ENCODE data around the gene GKN1.

Gene GKN1

DNA sequence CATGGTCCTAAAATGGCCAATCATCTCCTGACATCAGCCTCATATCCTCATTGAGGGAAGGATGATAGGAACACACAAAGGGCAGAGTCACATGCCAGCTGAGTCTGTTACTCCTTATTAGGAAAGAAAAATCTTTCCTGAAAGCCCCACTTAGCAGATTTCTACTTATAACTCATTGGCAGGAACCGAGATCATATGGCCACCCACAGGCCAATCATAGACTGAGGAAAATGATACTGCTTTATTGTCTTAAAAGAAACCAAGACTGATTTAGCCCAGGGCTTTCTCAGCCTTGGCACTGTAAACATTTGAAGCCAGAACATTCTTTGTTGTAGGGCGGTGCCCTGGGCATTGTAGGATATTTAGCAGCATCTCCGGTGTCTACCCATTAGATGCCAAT lies 40.4 kb upstream of the GKN1 start:
- TF ChIP-seq, protein P1, sequence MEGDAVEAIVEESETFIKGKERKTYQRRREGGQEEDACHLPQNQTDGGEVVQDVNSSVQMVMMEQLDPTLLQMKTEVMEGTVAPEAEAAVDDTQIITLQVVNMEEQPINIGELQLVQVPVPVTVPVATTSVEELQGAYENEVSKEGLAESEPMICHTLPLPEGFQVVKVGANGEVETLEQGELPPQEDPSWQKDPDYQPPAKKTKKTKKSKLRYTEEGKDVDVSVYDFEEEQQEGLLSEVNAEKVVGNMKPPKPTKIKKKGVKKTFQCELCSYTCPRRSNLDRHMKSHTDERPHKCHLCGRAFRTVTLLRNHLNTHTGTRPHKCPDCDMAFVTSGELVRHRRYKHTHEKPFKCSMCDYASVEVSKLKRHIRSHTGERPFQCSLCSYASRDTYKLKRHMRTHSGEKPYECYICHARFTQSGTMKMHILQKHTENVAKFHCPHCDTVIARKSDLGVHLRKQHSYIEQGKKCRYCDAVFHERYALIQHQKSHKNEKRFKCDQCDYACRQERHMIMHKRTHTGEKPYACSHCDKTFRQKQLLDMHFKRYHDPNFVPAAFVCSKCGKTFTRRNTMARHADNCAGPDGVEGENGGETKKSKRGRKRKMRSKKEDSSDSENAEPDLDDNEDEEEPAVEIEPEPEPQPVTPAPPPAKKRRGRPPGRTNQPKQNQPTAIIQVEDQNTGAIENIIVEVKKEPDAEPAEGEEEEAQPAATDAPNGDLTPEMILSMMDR (IDR thresholded peaks at IDR 0.05; ENCODE audit: low read depth, low read length, missing control alignments): no peak
- H3K4me3 ChIP-seq (ENCODE audit: low read depth, low read length): no peak overlapping the region
- in situ Hi-C loops (cut with HindIII; ENCODE audit: low sequenced_read_pairs): no loop called here
- DNase-seq (ENCODE audit: low read depth): no peak

DNA sequence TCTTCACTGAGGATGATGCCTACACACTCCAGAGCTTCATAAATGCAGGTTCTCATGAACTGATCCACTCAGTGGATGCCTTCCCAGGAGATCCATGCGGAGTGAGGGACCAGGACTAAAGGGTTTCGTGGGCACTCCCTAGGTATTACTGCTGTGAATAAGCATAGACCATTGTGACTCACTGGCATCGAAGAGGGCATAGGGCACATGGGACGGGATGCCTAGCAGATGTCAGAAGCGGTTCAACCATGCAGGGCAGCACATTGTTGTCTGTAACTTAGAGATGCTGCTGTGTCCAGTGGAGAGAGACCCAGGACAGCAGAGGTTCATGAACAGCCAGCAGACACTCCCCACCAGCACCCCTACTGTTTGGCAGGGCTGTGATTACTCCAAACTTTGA lies 39.0 kb upstream of the GKN1 start:
- DNase-seq (ENCODE audit: low read depth): no peak
- no peak overlapping the region for H3K4me3 ChIP-seq (ENCODE audit: low read depth, low read length)
- TF ChIP-seq, protein P1 (IDR thresholded peaks at IDR 0.05; ENCODE audit: low read depth, low read length, missing control alignments): no peak
- in situ Hi-C loops (cut with HindIII; ENCODE audit: low sequenced_read_pairs): no loop called here

DNA sequence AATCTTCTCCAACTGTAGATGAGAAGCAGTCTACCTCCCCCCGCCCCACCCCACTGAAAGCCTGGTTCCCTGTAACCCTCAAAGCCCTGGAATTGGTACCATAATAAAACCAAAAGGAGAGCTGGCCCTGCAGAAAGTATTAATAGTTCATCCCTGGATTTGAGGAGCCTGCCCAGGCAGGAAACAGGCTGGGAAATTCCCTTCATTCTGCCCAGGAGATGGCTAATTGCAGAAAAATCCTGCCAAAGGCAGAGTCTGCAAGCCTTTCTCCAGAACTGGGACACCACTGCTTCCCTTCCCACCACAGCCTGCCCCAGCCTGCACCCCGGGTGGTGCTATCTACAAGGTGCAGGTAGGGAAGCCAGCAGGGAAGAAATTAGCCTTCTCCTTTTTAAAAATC lies 38.0 kb upstream of the GKN1 start:
- in situ Hi-C loops (cut with HindIII; ENCODE audit: low sequenced_read_pairs): no loop called here
- no peak for DNase-seq (ENCODE audit: low read depth)
- TF ChIP-seq, protein P1 (IDR thresholded peaks at IDR 0.05; ENCODE audit: low read depth, low read length, missing control alignments): no peak
- H3K4me3 ChIP-seq (ENCODE audit: low read depth, low read length): no peak overlapping the region

DNA sequence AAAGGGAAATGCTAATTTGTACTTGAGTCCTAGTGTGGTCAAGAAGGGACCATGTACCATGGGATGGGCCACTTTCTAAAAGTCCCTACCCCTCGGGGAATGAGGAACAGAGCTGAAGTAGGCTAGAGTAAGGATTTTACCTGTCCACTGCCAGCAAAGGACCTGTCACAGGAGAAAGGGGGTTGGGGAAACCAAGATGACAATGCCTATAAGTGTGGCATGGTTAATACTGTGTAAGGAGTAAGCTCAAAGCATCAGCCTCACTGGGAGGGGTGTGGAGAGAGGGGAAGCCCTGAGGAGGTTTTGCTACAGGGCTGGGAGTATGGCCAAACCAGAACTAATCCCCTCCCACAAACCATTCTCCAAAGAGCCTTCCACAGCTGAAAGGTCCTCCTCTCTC lies 37.5 kb upstream of the GKN1 start:
- DNase-seq (ENCODE audit: low read depth): no peak
- TF ChIP-seq, protein P1 (IDR thresholded peaks at IDR 0.05; ENCODE audit: low read depth, low read length, missing control alignments): no peak
- H3K4me3 ChIP-seq (ENCODE audit: low read depth, low read length): no peak overlapping the region
- in situ Hi-C loops (cut with HindIII; ENCODE audit: low sequenced_read_pairs): no loop called here

DNA sequence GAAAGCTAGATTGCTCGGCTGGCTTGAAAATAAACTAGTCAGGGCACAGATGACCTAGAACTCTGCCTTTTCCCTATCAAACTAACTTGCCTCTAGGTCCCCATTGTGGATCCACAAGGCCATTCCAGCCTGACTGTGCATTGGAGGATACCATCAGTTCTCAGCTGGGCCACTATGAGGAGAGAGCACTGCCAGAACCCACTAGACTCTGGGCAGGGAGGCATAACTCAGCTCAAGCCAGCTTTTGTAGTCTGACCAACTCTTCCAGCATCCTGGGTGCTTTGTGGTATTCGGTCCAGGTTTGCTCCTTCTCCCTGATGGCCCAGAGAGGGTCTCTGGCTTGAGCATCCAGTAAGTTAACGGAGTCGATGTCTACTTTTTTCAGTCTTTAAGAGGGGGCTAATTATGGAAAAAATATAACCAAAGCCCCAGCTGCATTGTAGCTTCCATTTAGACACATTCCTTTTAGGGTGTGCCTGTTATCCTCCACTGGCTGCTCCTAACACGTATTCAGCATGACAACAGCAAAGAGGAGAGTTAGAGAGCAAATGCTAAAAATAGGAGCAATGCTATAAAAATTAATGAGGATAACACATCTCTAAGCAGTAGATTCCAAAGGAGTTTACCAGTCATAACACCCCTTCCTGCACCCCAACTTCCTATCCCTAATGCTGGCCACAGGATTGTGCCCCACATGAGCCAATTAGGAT lies 36.9 kb upstream of the GKN1 start:
- TF ChIP-seq, protein P1 (IDR thresholded peaks at IDR 0.05; ENCODE audit: low read depth, low read length, missing control alignments): no peak
- no peak overlapping the region for H3K4me3 ChIP-seq (ENCODE audit: low read depth, low read length)
- in situ Hi-C loops (cut with HindIII; ENCODE audit: low sequenced_read_pairs): no loop called here
- no peak for DNase-seq (ENCODE audit: low read depth)

DNA sequence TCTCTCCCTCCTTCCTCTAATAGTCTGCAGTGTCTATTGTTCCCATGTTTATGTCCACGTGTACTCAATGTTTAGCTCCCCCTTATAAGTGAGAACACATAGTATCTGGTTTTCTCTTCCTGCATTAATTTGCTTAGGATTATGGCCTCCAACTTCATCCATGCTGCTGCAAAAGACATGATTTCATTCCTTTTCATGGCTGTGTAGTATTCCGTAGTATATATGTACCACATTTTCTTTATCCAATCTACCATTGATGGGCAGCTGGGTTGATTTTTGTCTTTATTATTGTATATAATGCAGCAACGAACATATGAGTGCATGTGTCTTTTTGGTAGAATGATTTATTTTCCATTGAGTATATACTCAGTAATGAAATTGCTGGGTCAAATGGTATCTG lies 35.5 kb upstream of the GKN1 start:
- in situ Hi-C loops (cut with HindIII; ENCODE audit: low sequenced_read_pairs): no loop called here
- TF ChIP-seq, protein P1 (IDR thresholded peaks at IDR 0.05; ENCODE audit: low read depth, low read length, missing control alignments): no peak
- H3K4me3 ChIP-seq (ENCODE audit: low read depth, low read length): no peak overlapping the region
- no peak for DNase-seq (ENCODE audit: low read depth)
